OCI-LY1 (cell line): ENCODE results near the gene KRT20.

Experiments used
- CTCF ChIP-seq: fragments of 200-600 bp; sonication (generic), shearing (Covaris generic); IDR thresholded peaks from 2 replicates; pipeline ENCODE4 v1.5.1; 2017; ENCODE audit warnings: mild to moderate bottlenecking, antibody characterized with exemption, low read length, moderate library complexity, mixed read lengths
- EZH2 ChIP-seq: fragments of 200-600 bp; sonication (generic), shearing (Covaris generic); IDR thresholded peaks from 2 replicates; pipeline ENCODE4 v1.8.0; 2017; ENCODE audit warnings: borderline replicate concordance, mixed run types, mild to moderate bottlenecking, antibody characterized with exemption, low read length, moderate library complexity, mixed read lengths

GRCh38 chr17:40914075-40914855 is 29.2 kb upstream of the KRT20 start:
- TF ChIP-seq CTCF (no peak), EZH2 (no peak)
